HG03280 (cell line): ENCODE measurements around the gene GNB3.

Experiments used
- ATAC-seq: cut with Tn5 transposase; IDR thresholded peaks from one replicate; pipeline ENCODE4 v1.9.1; 2021; ENCODE audit warnings: mild to moderate bottlenecking, moderate library complexity; ENCODE audit not compliant: unreplicated experiment

The GNB3 gene

GRCh38 chr12:6823182-6824084 is 17.3 kb upstream of the GNB3 start:
- ATAC-seq, result no peak

- no peak for ATAC-seq
Observed at GRCh38 chr12:6824085-6824775, 16.5 kb upstream of the GNB3 start.

DNA sequence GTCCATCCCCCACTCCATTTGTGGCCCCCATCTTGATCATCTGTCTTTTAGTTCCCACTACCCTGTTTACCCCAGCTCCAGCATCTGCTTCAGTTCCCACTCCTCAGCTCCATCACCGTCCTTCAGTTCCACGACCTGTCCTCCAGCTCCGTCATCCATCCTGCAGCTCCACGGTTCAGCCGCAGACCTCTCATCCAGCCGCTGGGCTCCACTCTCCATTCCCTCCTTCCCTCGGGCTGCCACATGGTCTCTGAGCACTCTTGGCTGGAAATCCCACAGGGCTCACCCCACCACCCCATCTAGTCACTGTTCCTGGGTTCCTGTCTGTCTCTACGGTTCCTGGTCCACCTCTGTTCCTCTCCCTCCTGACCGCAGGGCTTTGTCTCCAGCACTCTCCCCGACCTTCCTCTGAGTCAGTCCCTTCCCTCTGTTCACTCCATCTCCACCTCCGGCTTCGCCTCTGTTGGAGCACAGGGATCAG is 15.8 kb upstream of the GNB3 start:
- ATAC-seq, result no peak

DNA sequence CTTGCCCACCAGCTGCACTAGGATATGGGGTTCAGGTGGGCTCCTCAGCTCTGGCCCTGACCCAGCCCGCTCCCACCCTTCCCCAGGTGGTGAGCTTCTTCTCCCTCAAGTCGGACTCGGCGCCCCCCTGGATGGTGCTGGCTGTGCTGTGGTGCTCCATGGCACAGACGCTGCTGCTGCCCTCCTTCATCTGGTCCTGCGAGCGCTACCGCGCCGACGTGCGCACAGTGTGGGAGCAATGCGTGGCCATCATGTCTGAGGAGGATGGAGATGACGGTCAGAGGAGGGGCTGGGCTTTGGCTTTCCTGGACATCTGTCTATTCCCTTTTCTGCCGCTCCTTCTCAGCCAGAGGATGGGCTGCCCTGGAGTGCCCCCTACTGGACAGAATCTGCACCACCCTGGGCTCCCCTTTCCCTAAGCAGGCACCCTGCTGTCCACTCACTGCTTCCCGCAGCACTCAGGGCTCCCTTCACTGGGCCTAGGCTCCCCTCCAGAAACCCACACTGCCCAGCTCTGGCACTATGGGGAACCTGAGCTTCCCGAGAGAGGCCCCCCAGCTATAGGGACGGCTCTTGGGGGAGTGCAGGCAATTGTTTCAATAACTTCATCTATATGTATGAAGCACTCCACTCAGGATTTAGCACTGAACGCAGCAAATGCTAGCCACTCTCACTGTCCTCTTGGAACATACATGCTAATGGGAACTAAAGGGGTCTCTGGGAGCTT is 15.2 kb upstream of the GNB3 start:
- no peak for ATAC-seq

- no peak for ATAC-seq
Observed at GRCh38 chr12:6826125-6826733, 14.5 kb upstream of the GNB3 start.

DNA sequence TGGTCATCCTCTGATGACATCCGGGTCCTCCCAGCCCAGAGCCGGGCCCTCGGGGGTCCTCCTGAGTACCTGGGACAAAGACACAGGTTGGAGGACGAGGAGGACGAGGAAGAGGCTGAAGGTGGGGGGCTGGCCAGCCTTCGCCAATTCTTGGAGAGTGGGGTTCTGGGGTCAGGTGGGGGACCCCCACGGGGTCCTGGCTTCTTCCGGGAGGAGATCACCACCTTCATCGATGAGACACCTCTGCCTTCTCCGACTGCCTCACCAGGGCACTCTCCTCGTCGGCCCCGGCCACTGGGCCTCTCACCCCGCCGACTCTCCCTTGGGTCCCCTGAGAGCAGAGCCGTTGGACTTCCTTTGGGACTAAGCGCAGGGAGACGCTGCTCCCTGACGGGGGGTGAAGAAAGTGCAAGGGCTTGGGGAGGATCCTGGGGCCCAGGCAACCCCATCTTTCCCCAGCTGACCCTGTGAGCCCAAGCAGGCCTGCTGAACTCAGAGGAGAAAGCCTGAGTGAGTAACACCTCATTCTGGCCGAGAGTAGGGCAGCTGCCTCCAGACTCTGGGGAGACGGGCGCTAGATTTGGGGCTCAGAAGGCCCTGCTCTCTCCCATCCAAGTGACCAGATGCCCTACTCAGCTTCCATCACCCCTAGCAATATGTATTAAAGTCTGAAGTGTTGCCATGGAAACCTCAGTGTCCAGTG is 13.8 kb upstream of the GNB3 start:
- no peak for ATAC-seq

DNA sequence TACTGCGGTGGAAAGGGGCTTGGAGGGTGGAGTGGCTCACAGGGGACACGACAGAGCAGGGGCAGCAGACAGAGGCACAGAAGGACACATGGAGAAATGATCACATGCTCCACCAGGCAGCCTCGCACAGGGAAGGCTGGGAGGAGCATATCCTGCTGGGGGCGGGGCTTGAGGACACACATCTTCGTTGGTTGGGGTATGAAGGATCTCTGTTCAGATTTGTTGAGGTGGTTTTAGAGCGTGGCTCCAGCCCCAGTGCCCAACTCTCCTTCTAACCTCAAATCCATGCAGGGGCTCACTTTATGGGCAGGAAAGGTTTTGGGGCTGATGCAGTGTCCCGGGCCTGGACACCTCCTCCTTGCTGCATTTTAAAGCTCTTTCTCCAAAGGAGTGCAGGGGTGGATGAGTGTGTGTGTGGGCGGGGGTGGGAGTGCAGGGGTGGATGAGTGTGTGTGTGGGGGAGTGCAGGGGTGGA is 13.3 kb upstream of the GNB3 start:
- ATAC-seq, result no peak

DNA sequence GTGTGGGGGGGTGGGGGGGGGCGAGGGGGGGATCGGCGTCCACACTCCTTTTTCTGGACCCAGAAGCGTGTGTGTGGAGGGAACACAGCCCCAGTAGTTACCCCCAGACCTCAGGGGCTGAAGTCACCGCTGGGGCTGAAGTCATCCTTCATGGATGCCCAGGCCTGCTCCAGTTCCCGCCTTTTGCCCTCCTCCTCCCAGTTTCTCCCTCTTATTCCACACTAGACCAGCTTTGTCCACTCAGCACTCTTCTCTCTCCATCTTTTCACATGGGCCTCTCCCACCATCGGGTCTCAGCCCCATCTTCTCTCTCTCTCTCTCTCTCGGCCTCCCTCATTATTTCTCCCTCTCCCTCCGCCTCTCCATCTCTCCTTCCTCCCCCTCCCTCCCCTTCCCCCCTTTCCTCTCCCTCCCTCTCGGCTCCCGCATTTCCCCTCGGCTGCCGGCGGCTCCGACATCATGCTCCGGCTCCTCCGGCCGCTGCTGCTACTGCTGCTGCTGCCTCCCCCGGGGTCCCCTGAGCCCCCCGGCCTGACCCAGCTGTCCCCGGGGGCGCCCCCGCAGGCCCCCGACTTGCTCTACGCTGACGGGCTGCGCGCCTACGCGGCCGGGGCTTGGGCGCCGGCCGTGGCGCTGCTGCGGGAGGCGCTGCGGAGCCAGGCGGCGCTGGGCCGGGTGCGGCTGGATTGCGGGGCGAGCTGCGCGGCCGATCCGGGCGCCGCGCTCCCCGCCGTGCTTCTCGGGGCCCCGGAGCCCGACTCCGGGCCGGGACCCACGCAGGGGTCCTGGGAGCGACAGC is 12.5 kb upstream of the GNB3 start, which contains the start of gene P3H3:
P3H3 (plus strand) TSS at position 426 of the 799 bp plus-strand sequence; CDS start at position 460, 34 bp downstream.
- ATAC-seq, result no peak

DNA sequence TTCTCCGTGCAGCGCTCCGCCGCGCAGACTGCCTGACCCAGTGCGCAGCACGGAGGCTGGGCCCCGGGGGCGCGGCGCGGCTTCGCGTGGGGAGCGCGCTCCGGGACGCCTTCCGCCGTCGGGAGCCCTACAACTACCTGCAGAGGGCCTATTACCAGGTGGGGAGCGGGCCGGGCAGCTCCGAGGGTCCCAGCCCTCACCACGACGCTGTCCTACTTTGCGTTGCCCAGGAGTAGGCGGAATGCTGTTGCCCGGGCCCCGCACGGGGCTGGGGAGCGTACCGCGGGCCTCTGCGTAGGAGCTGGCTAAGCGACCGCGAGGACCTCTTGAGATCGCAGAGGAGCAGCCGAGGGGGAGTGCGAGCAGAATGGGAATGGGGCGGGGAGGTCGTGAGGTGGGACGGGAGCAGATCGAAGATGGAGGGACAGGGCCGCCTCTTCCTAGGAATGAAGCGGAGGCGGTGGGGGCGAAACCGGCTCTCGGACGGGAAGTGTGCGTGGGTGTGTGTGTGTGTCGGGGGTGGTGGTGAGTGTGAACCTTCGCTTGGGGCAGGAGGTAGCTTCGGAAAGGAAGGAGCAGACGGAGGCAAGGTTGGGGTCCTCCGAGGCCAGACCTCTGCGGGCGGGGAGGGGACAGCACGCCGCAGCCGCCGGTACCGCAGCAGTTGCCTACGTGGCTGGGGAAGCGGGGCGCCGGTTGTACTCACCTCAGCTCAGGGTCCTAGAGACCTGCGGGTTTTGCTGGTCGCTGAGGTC is 11.8 kb upstream of the GNB3 start:
- no peak for ATAC-seq

DNA sequence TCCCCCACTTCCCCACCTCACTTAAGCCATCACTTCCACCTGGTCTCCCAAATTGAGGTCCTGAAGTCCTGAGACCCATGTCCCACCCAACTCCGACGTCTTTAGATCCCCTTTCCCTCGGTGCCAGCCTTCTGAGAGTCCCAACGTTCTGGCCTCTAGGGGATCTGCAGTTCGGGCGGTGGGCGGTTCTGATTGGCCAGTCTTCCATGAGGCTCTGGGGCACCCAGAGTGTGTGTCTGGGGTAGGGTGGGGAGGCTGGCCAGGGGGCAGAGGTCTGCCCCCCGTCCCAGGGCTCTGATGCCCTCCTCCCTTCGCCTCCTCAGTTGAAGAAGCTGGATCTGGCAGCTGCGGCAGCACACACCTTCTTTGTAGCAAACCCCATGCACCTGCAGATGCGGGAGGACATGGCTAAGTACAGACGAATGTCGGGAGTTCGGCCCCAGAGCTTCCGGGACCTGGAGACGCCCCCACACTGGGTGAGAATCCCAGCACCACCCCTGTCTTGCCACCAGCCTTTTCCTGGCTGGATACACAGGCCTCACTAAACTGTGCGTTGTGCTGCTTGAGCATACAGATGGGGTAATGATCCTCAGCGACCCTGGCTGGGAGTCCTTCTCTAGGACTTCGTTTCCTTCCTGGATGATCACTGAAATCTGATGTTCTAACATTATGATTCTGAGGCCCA is 11.0 kb upstream of the GNB3 start:
- ATAC-seq, result no peak

DNA sequence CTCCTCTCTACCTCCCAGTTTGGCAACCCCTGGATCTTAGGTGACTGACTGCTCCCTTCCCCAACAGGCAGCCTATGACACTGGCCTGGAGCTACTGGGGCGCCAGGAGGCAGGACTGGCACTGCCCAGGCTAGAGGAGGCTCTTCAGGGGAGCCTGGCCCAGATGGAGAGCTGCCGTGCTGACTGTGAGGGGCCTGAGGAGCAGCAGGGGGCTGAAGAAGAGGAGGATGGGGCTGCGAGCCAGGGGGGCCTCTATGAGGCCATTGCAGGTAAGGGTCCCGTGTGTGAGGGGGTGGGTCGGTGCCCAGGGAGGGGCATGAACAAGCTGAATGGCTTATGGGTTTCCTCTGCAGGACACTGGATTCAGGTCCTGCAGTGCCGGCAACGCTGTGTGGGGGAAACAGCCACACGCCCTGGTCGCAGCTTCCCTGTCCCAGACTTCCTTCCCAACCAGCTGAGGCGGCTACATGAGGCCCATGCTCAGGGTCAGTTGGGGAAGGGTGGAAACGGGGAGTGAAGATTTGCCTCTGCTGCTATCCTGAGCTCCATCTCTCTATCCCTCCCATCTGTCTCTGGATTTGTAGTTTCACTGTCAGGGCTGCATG is 10.3 kb upstream of the GNB3 start:
- no peak for ATAC-seq

- no peak for ATAC-seq
Observed at GRCh38 chr12:6830999-6831398, 9.7 kb upstream of the GNB3 start.

DNA sequence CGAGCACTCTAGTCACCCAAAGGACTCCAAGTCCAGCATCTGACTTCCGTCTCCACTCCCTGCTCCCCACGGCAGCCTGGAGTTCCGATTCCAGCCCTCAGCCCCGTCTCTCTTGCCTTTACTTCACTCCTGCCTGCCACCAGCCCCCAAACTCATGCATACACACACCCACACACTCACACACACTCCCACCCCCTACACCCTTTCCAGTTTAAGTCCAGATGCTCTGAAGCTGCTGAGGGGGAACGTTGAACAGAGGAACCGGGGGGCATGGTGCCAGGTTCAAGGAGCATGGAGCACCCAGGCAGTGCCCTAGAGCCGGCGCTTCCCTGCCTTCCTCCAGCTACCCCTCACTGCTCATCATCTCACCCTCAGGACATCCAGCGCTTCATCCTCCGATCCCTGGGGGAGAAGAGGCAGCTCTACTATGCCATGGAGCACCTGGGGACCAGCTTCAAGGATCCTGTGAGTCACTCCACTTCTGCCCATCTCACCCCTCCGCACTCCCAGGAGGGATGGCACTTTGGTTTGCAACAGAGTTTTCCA is 9.2 kb upstream of the GNB3 start:
- ATAC-seq, result no peak

GRCh38 chr12:6832125-6832524 is 8.6 kb upstream of the GNB3 start:
- ATAC-seq, result no peak

DNA sequence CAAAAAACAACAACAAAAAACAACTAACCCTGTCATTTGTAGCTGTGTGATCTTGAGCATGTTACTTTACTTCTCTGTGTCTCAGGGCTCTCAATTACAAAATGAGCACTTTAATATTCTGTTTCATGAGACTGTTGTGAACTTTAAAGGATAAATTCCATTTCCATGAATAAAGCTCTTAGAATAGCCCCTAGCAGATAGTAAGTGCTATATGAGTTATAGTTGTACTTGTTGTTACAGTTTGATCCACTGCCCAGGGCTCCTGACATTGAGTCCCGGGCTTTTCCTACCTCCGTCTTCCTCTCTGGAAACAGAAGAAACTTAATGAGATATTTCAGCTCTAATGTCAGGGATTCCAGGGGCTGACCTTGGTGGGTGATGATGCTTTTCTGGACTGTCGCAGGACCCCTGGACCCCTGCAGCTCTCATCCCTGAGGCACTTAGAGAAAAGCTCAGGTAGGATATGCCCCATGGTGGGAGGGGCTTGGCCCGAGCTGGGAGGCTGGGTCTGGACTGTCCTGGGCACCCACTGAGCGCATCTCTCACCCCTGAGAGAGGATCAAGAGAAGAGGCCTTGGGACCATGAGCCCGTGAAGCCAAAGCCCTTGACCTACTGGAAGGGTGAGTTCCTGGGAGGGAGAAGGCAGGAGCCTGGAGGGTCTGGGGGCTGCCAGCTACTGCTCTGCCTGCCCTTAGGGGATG is 7.4 kb upstream of the GNB3 start:
- ATAC-seq, result no peak

DNA sequence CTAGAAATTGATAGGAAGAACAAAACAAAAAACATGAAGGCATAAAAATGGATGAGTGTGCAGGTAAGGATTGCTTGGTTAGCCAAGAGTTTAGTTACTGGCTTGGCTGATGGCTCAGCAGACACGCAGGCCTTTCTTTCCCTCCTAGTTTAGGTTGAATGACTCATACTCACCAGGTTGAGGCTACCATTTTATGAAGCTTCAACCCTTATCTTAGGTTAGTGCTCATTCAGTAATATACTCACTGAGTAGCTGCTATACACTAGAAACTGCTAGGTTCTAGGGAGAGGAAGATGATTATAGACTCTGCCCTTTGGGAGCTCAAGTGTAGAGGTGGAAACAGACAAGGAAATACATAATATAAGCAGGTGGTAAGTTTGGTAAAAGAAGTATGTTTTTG is 6.5 kb upstream of the GNB3 start:
- ATAC-seq, result no peak

DNA sequence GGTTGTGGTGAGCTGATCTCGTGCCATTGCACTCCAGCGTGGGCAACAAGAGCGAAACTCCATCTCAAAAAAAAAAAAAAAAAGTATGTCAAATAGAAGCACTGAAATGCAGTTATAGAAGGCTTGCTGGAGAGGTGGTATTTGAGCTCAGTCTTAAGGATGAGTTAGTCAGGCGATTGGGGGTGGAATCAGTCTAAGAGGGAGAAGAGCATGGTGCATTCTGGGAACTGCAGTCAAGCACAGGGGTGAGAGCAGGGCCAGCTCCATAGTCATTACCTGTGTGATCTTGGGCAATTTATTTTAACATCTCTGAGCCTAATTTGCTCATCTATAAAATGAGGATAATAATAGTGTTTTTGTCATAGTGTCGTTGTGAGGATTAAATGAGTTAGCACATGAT is 5.9 kb upstream of the GNB3 start:
- no peak for ATAC-seq
